Fibroblast of lung (primary cell): ENCODE data around the gene PPM1D. TPM values are rescaled to one million over a fixed set of nuclear protein-coding genes. Genes with fewer than 3 reads are reported as not detected.

Experiments
- DNase-seq, 2 donors: peaks; one replicate each; pipeline versions ENCODE4 v3.0.0 to v3.0.0-alpha.2; 2010; ENCODE audit warnings: low read depth in 2 of 2
- H2AFZ ChIP-seq: 2 replicates; pipeline ENCODE4 v1.5.1; 2012; ENCODE audit warnings: low read length, control low read depth, inconsistent platforms
- H3K27ac ChIP-seq: 2 replicates; pipeline ENCODE4 v1.5.1; 2011; ENCODE audit warnings: low read length, control low read depth; ENCODE audit not compliant: insufficient read depth
- H3K27me3 ChIP-seq: 2 replicates; pipeline ENCODE4 v1.5.1; 2011; ENCODE audit warnings: mild to moderate bottlenecking, low read length; ENCODE audit not compliant: control insufficient read depth, insufficient read depth
- H3K36me3 ChIP-seq: 2 replicates; pipeline ENCODE4 v1.5.1; 2011; ENCODE audit warnings: low read length; ENCODE audit not compliant: control insufficient read depth, insufficient read depth
- H3K4me1 ChIP-seq: 2 replicates; pipeline ENCODE4 v1.5.1; 2011; ENCODE audit warnings: low read length; ENCODE audit not compliant: control insufficient read depth, insufficient read depth; ENCODE audit errors: extremely low read depth
- H3K4me2 ChIP-seq: 2 replicates; pipeline ENCODE4 v1.5.1; 2011; ENCODE audit warnings: low read length, control low read depth; ENCODE audit not compliant: insufficient read depth; ENCODE audit errors: extremely low read depth
- H3K4me3 ChIP-seq, 4 experiments: fragments of 200-600 bp in 1 of 4; sonication (generic) in 1 of 4; replicated peaks in 1 of 4; 2 replicates each; pipeline ENCODE4 v1.5.1; 2011 to 2016; ENCODE audit warnings: low read length in 4 of 4, low read depth in 3 of 4, mild to moderate bottlenecking in 3 of 4, control low read depth in 2 of 4, inconsistent platforms in 1 of 4, mixed read lengths in 1 of 4; ENCODE audit not compliant: insufficient read depth in 1 of 4; ENCODE audit errors: control extremely low read depth in 1 of 4
- H3K79me2 ChIP-seq: 2 replicates; pipeline ENCODE4 v1.5.1; 2012; ENCODE audit warnings: mild to moderate bottlenecking, low read length, inconsistent platforms; ENCODE audit not compliant: control insufficient read depth, insufficient read depth
- H3K9ac ChIP-seq: 2 replicates; pipeline ENCODE4 v1.5.1; 2011; ENCODE audit warnings: mild to moderate bottlenecking, low read length, control low read depth; ENCODE audit not compliant: insufficient read depth
- H3K9me3 ChIP-seq: 2 replicates; pipeline ENCODE4 v1.5.1; 2012; ENCODE audit warnings: low read depth, low read length; ENCODE audit not compliant: control insufficient read depth, insufficient read depth
- H4K20me1 ChIP-seq: 2 replicates; pipeline ENCODE4 v1.5.1; 2011; ENCODE audit warnings: low read length; ENCODE audit not compliant: control insufficient read depth, insufficient read depth; ENCODE audit errors: extremely low read depth
- EZH2 ChIP-seq: IDR thresholded peaks from 2 replicates; pipeline ENCODE4 v1.5.1; 2012; ENCODE audit warnings: low read length, control low read depth, mild to moderate bottlenecking; ENCODE audit errors: missing control alignments
- polyA plus RNA-seq, 2 donors: library from polyadenylated mRNA; depleted of rRNA in 1 of 2; stranded (reverse) in 1 of 2; unstranded in 1 of 2; fragments of >200 nt; gene quantifications; 2 replicates each; pipeline ENCODE4 v1.2.1, GENCODE V29; 2011 to 2012; ENCODE audit warnings: missing spikeins in 1 of 2
- total RNA-seq: library from RNA; depleted of rRNA; stranded (reverse); fragments of >200 nt; gene quantifications from 2 replicates; pipeline ENCODE4 v1.2.1, GENCODE V29; 2014
- TF ChIP-seq, protein P1 (sequence below), 2 donors: IDR thresholded peaks in 1 of 2; conservative IDR thresholded peaks in 1 of 2; 1 replicate in 1 of 2; 2 replicates in 1 of 2; pipeline ENCODE4 v1.5.1; 2011 to 2012; ENCODE audit warnings: low read length in 2 of 2, control low read depth in 1 of 2, inconsistent platforms in 1 of 2, low read depth in 1 of 2, mild to moderate bottlenecking in 1 of 2

PPM1D gene
- total and polyA plus RNA-seq, 2 donors (not counting 1 experiment from before 2014, with no cell fraction given) = 6.8 to 12.4 TPM

DNA sequence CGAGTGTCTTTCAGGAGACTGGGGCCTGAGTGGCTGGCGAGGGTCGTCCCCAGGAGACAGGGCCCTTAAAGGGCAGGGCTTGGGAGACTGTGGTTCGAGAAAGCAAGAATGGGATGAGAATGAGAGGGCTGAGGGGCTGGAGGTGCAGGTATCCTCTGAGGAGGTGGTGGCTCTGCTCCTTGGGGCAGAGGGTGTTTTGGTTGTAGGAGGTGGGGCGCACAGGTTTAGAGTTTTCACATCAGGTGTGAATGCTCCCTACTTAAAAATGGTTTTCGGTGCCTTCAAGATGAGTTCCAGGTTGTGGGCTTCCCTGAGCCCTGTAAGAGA, 78.1 kb downstream of the PPM1D start:
- Histone ChIP-seq H3K4me2 (peak overlapping the region; percentile 86), H3K9ac (peak overlapping the region; percentile 68)
- DNase-seq = no peak

DNA sequence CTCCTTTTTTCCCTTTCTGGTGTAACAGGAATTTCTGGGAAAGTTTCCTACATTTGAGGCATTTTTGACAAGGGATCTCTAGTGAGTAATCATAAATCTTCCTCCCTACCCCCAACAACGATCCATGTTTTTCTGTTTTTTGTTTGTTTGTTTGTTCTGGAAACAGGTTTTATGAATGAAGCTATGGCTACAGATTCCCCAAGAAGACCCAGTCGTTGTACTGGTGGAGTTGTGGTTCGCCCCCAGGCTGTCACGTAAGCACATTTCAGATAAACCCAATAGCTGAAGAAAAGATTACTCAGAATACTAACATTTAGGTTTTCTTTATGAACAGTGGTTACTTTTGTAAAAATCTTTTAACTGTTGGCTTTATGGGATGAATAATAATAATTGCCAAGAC, 79.3 kb downstream of the PPM1D start:
- Histone ChIP-seq H3K79me2 (no peaks in the 10 kb centered on the region), H3K4me2 (no peak overlapping the region), H3K36me3 (no peaks in the 10 kb centered on the region), H3K4me3 (no peak overlapping the region), H4K20me1 (no peaks in the 10 kb centered on the region), H3K27ac (no peak overlapping the region), H2AFZ (no peak overlapping the region), H3K9ac (no peak overlapping the region), H3K9me3 (no peaks in the 10 kb centered on the region), H3K4me1 (no peaks in the 10 kb centered on the region), H3K27me3 (no peaks in the 10 kb centered on the region)
- no peak for DNase-seq
- no peak for TF ChIP-seq EZH2
- TF ChIP-seq, protein P1, sequence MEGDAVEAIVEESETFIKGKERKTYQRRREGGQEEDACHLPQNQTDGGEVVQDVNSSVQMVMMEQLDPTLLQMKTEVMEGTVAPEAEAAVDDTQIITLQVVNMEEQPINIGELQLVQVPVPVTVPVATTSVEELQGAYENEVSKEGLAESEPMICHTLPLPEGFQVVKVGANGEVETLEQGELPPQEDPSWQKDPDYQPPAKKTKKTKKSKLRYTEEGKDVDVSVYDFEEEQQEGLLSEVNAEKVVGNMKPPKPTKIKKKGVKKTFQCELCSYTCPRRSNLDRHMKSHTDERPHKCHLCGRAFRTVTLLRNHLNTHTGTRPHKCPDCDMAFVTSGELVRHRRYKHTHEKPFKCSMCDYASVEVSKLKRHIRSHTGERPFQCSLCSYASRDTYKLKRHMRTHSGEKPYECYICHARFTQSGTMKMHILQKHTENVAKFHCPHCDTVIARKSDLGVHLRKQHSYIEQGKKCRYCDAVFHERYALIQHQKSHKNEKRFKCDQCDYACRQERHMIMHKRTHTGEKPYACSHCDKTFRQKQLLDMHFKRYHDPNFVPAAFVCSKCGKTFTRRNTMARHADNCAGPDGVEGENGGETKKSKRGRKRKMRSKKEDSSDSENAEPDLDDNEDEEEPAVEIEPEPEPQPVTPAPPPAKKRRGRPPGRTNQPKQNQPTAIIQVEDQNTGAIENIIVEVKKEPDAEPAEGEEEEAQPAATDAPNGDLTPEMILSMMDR (conservative IDR thresholded peaks at IDR 0.05 in 1 of 2, IDR thresholded peaks at IDR 0.05 in 1 of 2; ENCODE audit: low read depth in 1 of 2, low read length in 2 of 2) = no peak

More for the DNA sequence above, 78.1 kb downstream of the PPM1D start:
- TF ChIP-seq EZH2 = no peak
- TF ChIP-seq, protein P1 (conservative IDR thresholded peaks at IDR 0.05 in 1 of 2, IDR thresholded peaks at IDR 0.05 in 1 of 2; ENCODE audit: low read depth in 1 of 2, low read length in 2 of 2) = no peak
- H3K36me3 ChIP-seq = no peaks in the 10 kb centered on the region
- H2AFZ ChIP-seq = peak overlapping the region; percentile 90
- H3K9me3 ChIP-seq = no peaks in the 10 kb centered on the region
- H4K20me1 ChIP-seq = no peaks in the 10 kb centered on the region
- H3K27ac ChIP-seq = peak overlapping the region; percentile 46
- H3K79me2 ChIP-seq = no peaks in the 10 kb centered on the region
- H3K27me3 ChIP-seq = no peaks in the 10 kb centered on the region
- H3K4me3 ChIP-seq = peak overlapping the region; percentile 71 to 84 (median 80)
- H3K4me1 ChIP-seq = no peaks in the 10 kb centered on the region

DNA sequence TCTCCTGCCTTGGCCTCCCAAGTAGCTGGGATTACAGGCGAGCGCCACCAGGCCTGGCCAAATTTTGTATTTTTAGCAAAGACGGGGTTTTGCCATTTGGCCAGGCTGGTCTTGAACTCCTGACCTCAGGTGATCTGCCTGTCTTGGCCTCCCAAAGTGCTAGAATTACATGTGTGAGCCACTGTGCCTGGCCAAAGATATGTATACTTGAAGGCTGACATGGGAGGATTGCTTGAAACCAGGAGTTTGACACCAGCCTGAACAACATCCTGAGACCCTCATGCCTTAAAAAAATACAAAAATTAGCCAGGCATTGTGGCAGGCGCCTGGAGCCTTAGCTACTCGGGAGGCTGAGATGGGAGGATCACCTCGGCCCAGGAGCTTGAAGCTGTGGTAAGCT, 80.8 kb downstream of the PPM1D start:
- DNase-seq = no peak
- Histone ChIP-seq H3K4me1 (no peaks in the 10 kb centered on the region), H3K9me3 (no peaks in the 10 kb centered on the region), H3K4me3 (no peak overlapping the region), H3K9ac (no peak overlapping the region), H3K27me3 (no peaks in the 10 kb centered on the region), H3K4me2 (no peak overlapping the region), H4K20me1 (no peaks in the 10 kb centered on the region), H2AFZ (no peak overlapping the region), H3K27ac (no peak overlapping the region), H3K36me3 (no peaks in the 10 kb centered on the region), H3K79me2 (no peaks in the 10 kb centered on the region)
- TF ChIP-seq, protein P1 (conservative IDR thresholded peaks at IDR 0.05 in 1 of 2, IDR thresholded peaks at IDR 0.05 in 1 of 2; ENCODE audit: low read depth in 1 of 2, low read length in 2 of 2) = no peak
- no peak for TF ChIP-seq EZH2
